Duodenal mucosa (tissue), 2 donors: ENCODE data around the gene SMYD4.
A peak's percentile ranks its signal among the peaks of the same experiment; 100 is the strongest.

ENCODE experiments used
- H3K27ac ChIP-seq: one replicate; pipeline ENCODE4 v1.7.0; 2013; ENCODE audit warnings: low read depth, low read length
- H3K27me3 ChIP-seq, 2 donors: one replicate each; pipeline ENCODE4 v1.7.0; 2013; ENCODE audit warnings: low read length in 2 of 2, control low read depth in 1 of 2; ENCODE audit not compliant: insufficient read depth in 2 of 2, control insufficient read depth in 1 of 2
- H3K36me3 ChIP-seq, 2 donors: one replicate each; pipeline ENCODE4 v1.7.0; 2013; ENCODE audit warnings: low read length in 2 of 2, control low read depth in 1 of 2; ENCODE audit not compliant: insufficient read depth in 2 of 2, control insufficient read depth in 1 of 2
- H3K4me1 ChIP-seq, 2 donors: one replicate each; pipeline ENCODE4 v1.7.0; 2013; ENCODE audit warnings: low read length in 2 of 2, control low read depth in 1 of 2; ENCODE audit not compliant: insufficient read depth in 2 of 2, control insufficient read depth in 1 of 2
- H3K4me3 ChIP-seq, 2 donors: one replicate each; pipeline ENCODE4 v1.7.0; 2013; ENCODE audit warnings: low read length in 2 of 2, low read depth in 1 of 2
- H3K9ac ChIP-seq, 2 donors: one replicate each; pipeline ENCODE4 v1.7.0; 2013; ENCODE audit warnings: low read length in 2 of 2, low read depth in 1 of 2
- H3K9me3 ChIP-seq, 2 donors: one replicate each; pipeline ENCODE4 v1.7.0; 2013; ENCODE audit warnings: low read length in 2 of 2, control low read depth in 1 of 2; ENCODE audit not compliant: control insufficient read depth in 1 of 2

SMYD4 gene

GRCh38 chr17:1759529-1759928, 70.2 kb downstream of the SMYD4 start:
- no peak overlapping the region for H3K27ac ChIP-seq
- no peak overlapping the region for H3K9ac ChIP-seq
- no peak overlapping the region for H3K4me3 ChIP-seq
- H3K4me1 ChIP-seq: peaks cover 19 to 27% of the 10 kb centered on the region in 2 donors
- H3K9me3 ChIP-seq: no peaks in the 10 kb centered on the region
- H3K36me3 ChIP-seq: no peaks in the 10 kb centered on the region
- H3K27me3 ChIP-seq: no peaks in the 10 kb centered on the region

GRCh38 chr17:1758807-1759206, 70.9 kb downstream of the SMYD4 start:
- Histone ChIP-seq H3K9ac (no peak overlapping the region), H3K9me3 (no peaks in the 10 kb centered on the region), H3K27me3 (no peaks in the 10 kb centered on the region), H3K36me3 (no peaks in the 10 kb centered on the region), H3K27ac (no peak overlapping the region), H3K4me3 (no peak overlapping the region), H3K4me1 (peaks cover 13 to 20% of the 10 kb centered on the region in 2 donors)

GRCh38 chr17:1755827-1756262, 73.9 kb downstream of the SMYD4 start:
- Histone ChIP-seq H3K36me3 (no peaks in the 10 kb centered on the region), H3K27me3 (no peaks in the 10 kb centered on the region), H3K4me3 (no peak overlapping the region), H3K4me1 (peaks cover 8 to 17% of the 10 kb centered on the region in 2 donors), H3K27ac (no peak overlapping the region), H3K9me3 (no peaks in the 10 kb centered on the region), H3K9ac (no peak overlapping the region)

- Histone ChIP-seq H3K27ac (no peak overlapping the region), H3K27me3 (no peaks in the 10 kb centered on the region), H3K9me3 (no peaks in the 10 kb centered on the region), H3K9ac (no peak overlapping the region), H3K4me1 (peaks cover 8 to 17% of the 10 kb centered on the region in 2 donors), H3K4me3 (no peak overlapping the region), H3K36me3 (no peaks in the 10 kb centered on the region)
Measured at GRCh38 chr17:1755252-1755826, 74.4 kb downstream of the SMYD4 start.

GRCh38 chr17:1754430-1755112, 75.1 kb downstream of the SMYD4 start:
- no peaks in the 10 kb centered on the region for H3K27me3 ChIP-seq
- H3K4me3 ChIP-seq: no peak overlapping the region
- no peaks in the 10 kb centered on the region for H3K36me3 ChIP-seq
- no peaks in the 10 kb centered on the region for H3K9me3 ChIP-seq
- no peak overlapping the region for H3K27ac ChIP-seq
- H3K9ac ChIP-seq: no peak overlapping the region
- H3K4me1 ChIP-seq: peaks cover 8 to 17% of the 10 kb centered on the region in 2 donors

GRCh38 chr17:1753767-1754429, 75.8 kb downstream of the SMYD4 start:
- Histone ChIP-seq H3K4me1 (peaks cover 8 to 17% of the 10 kb centered on the region in 2 donors), H3K27ac (no peak overlapping the region), H3K9me3 (no peaks in the 10 kb centered on the region), H3K27me3 (no peaks in the 10 kb centered on the region), H3K36me3 (no peaks in the 10 kb centered on the region), H3K4me3 (no peak overlapping the region), H3K9ac (no peak overlapping the region)

GRCh38 chr17:1752425-1753262, 77.1 kb downstream of the SMYD4 start:
- no peaks in the 10 kb centered on the region for H3K9me3 ChIP-seq
- no peak overlapping the region for H3K27ac ChIP-seq
- H3K27me3 ChIP-seq: no peaks in the 10 kb centered on the region
- peak overlapping the region; percentile 44 to 55 for H3K4me3 ChIP-seq
- H3K4me1 ChIP-seq: peaks cover 8 to 17% of the 10 kb centered on the region in 2 donors
- peak overlapping the region in 1 of 2 donors; percentile 38 for H3K9ac ChIP-seq
- H3K36me3 ChIP-seq: no peaks in the 10 kb centered on the region

GRCh38 chr17:1750628-1751027, 79.1 kb downstream of the SMYD4 start:
- Histone ChIP-seq H3K9ac (no peak overlapping the region), H3K27ac (no peak overlapping the region), H3K4me1 (peaks cover 8 to 17% of the 10 kb centered on the region in 2 donors), H3K27me3 (no peaks in the 10 kb centered on the region), H3K36me3 (no peaks in the 10 kb centered on the region), H3K4me3 (no peak overlapping the region), H3K9me3 (no peaks in the 10 kb centered on the region)

- H3K27ac ChIP-seq: no peak overlapping the region
Measured at GRCh38 chr17:1746975-1747543, 82.6 kb downstream of the SMYD4 start.

More at GRCh38 chr17:1746975-1747543, 82.6 kb downstream of the SMYD4 start:
- H3K9ac ChIP-seq: no peak overlapping the region
- H3K36me3 ChIP-seq: no peaks in the 10 kb centered on the region
- H3K4me1 ChIP-seq: peaks cover 4 to 11% of the 10 kb centered on the region in 2 donors
- H3K4me3 ChIP-seq: no peak overlapping the region
- H3K27me3 ChIP-seq: no peaks in the 10 kb centered on the region
- no peaks in the 10 kb centered on the region for H3K9me3 ChIP-seq
